Karpas-422 (cell line): ENCODE data around the gene E2F1. TPM values are rescaled to one million over a fixed set of nuclear protein-coding genes. Genes with fewer than 3 reads are reported as not detected.

Experiments
- DNase-seq: peaks from one replicate; pipeline ENCODE4 v3.0.0-alpha.2; 2015
- H2AFZ ChIP-seq: fragments of 200-600 bp; sonication (generic); 2 replicates; pipeline ENCODE4 v1.6.1; 2014; ENCODE audit warnings: antibody characterized with exemption, low read length, mixed read lengths
- H3K27ac ChIP-seq: fragments of 200-600 bp; sonication (generic); 2 replicates; pipeline ENCODE4 v1.5.1; 2014; ENCODE audit warnings: mild to moderate bottlenecking, low read length, moderate library complexity
- H3K27me3 ChIP-seq: fragments of 200-600 bp; sonication (generic); 2 replicates; pipeline ENCODE4 v1.6.1; 2014; ENCODE audit warnings: low read length, mixed read lengths
- H3K36me3 ChIP-seq: fragments of 200-600 bp; sonication (generic); 2 replicates; pipeline ENCODE4 v1.6.1; 2014; ENCODE audit warnings: low read length, mixed read lengths; ENCODE audit not compliant: insufficient read depth
- H3K4me1 ChIP-seq: fragments of 200-600 bp; sonication (generic); 2 replicates; pipeline ENCODE4 v1.6.1; 2014; ENCODE audit warnings: mild to moderate bottlenecking, low read length, mixed read lengths
- H3K4me2 ChIP-seq: fragments of 200-600 bp; sonication (generic); 2 replicates; pipeline ENCODE4 v1.6.1; 2014; ENCODE audit warnings: low read length, low read depth, mild to moderate bottlenecking; ENCODE audit not compliant: poor library complexity, severe bottlenecking
- H3K4me3 ChIP-seq: fragments of 200-600 bp; sonication (generic); 2 replicates; pipeline ENCODE4 v1.5.1; 2014; ENCODE audit warnings: mild to moderate bottlenecking, antibody characterized with exemption, low read length, mixed read lengths
- H3K79me2 ChIP-seq: fragments of 200-600 bp; sonication (generic); 2 replicates; pipeline ENCODE4 v1.6.1; 2014; ENCODE audit warnings: mild to moderate bottlenecking, low read length, mixed read lengths
- H3K9ac ChIP-seq: fragments of 200-600 bp; sonication (generic); 2 replicates; pipeline ENCODE4 v1.6.0; 2014; ENCODE audit warnings: low read length
- H3K9me2 ChIP-seq: fragments of 200-600 bp; sonication (generic), shearing (Covaris generic); replicated peaks from 2 replicates; pipeline ENCODE4 v1.6.0; 2014; ENCODE audit warnings: mild to moderate bottlenecking, low read length, moderate library complexity; ENCODE audit not compliant: insufficient read depth
- H3K9me3 ChIP-seq: fragments of 300-700, 200-600 bp; sonication (generic); 2 replicates; pipeline ENCODE4 v1.6.1; 2014; ENCODE audit warnings: low read length, mixed read lengths
- H4K20me1 ChIP-seq: fragments of 200-600 bp; sonication (generic); 2 replicates; pipeline ENCODE4 v1.6.1; 2014; ENCODE audit warnings: mild to moderate bottlenecking, antibody characterized with exemption, low read length, low read depth; ENCODE audit not compliant: insufficient read depth
- total RNA-seq: library from RNA; depleted of rRNA; stranded (reverse); fragments of >200 nt; shearing (Covaris generic); gene quantifications from 2 replicates; pipeline ENCODE4 v1.2.3, GENCODE V29; 2014; ENCODE audit warnings: low replicate concordance; rRNA removed

Gene E2F1
- total RNA-seq, result 19.2 and 37.2 TPM in 2 replicates

GRCh38 chr20:33686100-33686983 lies at the start of gene E2F1:
E2F1 (minus strand) TSS chr20:33686385; CDS start chr20:33686264, 121 bp downstream.
- peak; percentile 98 for DNase-seq
- Histone ChIP-seq H4K20me1 (peaks cover 14% of the 10 kb centered on the region; the same call in 1 of the 2 replicates), H3K9me2 (no peaks in the 10 kb centered on the region), H2AFZ (peak within 1 kb of the TSS; percentile 26; the same call in 1 of the 2 replicates), H3K4me1 (peaks cover 48% of the 10 kb centered on the region), H3K4me3 (peak within 1 kb of the TSS; percentile 73), H3K27ac (peak within 1 kb of the TSS; percentile 98), H3K79me2 (peaks cover 37% of the 10 kb centered on the region), H3K4me2 (peak within 1 kb of the TSS; percentile 91), H3K27me3 (no peaks in the 10 kb centered on the region), H3K36me3 (no peaks in the 10 kb centered on the region), H3K9ac (peak within 1 kb of the TSS; percentile 89), H3K9me3 (no peaks in the 10 kb centered on the region)

- no peaks in the 10 kb centered on the region for H4K20me1 ChIP-seq
- peak overlapping the region; percentile 75 for H3K9ac ChIP-seq
- no peaks in the 10 kb centered on the region; the same call in 1 of the 2 replicates for H3K36me3 ChIP-seq
- H3K4me2 ChIP-seq, result peak overlapping the region; percentile 82
- peak overlapping the region; percentile 42 for H3K4me3 ChIP-seq
- peak overlapping the region; percentile 95 for H3K27ac ChIP-seq
- H3K79me2 ChIP-seq, result no peaks in the 10 kb centered on the region
- H3K9me3 ChIP-seq, result peaks cover 14% of the 10 kb centered on the region
- peak; percentile 88 for DNase-seq
- peaks cover 31% of the 10 kb centered on the region for H3K4me1 ChIP-seq
- H3K9me2 ChIP-seq, result no peaks in the 10 kb centered on the region
- no peaks in the 10 kb centered on the region for H3K27me3 ChIP-seq
- H2AFZ ChIP-seq, result no peak overlapping the region
Measured at GRCh38 chr20:33733654-33734576, 47.7 kb upstream of the E2F1 start.

GRCh38 chr20:33732166-33732970 lies 46.2 kb upstream of the E2F1 start:
- peak overlapping the region; percentile 82 for H3K4me2 ChIP-seq
- no peaks in the 10 kb centered on the region for H4K20me1 ChIP-seq
- H3K36me3 ChIP-seq, result no peaks in the 10 kb centered on the region; the same call in 1 of the 2 replicates
- peak overlapping the region; percentile 10; the same call in 1 of the 2 replicates for H2AFZ ChIP-seq
- DNase-seq, result peak; percentile 96
- H3K79me2 ChIP-seq, result no peaks in the 10 kb centered on the region
- H3K9me3 ChIP-seq, result peaks cover 14% of the 10 kb centered on the region
- no peaks in the 10 kb centered on the region for H3K9me2 ChIP-seq
- peak overlapping the region; percentile 80 for H3K4me3 ChIP-seq
- peak overlapping the region; percentile 75 for H3K9ac ChIP-seq
- H3K4me1 ChIP-seq, result peaks cover 31% of the 10 kb centered on the region
- peak overlapping the region; percentile 95 for H3K27ac ChIP-seq
- H3K27me3 ChIP-seq, result no peaks in the 10 kb centered on the region

DNA sequence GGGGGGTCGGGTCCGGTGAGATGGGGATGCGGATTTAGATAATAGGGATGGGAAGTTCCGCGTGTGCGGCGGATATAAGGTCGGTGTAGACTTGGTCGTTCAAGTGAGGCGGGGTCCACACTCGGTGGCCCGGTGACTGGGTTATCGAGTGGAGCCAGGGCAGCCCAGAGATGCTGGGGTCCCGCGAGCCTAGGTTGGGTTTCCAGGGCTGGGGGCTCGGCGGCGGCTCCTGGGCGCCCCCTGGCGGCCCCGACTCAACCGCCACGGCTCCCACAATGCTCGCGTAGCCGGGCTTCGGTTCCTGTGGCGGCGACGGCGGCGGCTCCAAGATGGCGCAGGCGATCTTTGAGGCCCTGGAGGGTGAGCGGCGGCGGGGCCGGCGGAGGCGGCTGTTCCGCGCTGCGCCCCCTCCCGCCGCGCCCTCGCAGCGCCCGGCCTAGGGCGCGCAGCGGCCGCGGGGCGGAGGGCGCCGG lies 45.5 kb upstream of the E2F1 start, which contains the start of gene ZNF341:
Gene ZNF341 (plus strand): TSS at position 304 of the 473 bp plus-strand sequence. CDS start 26 bp downstream, at position 330.
- Histone ChIP-seq H4K20me1 (no peaks in the 10 kb centered on the region), H3K4me1 (peaks cover 31% of the 10 kb centered on the region), H3K79me2 (no peaks in the 10 kb centered on the region), H3K9ac (peak within 1 kb of the TSS; percentile 78), H3K36me3 (no peaks in the 10 kb centered on the region; the same call in 1 of the 2 replicates), H3K27ac (peak within 1 kb of the TSS; percentile 95), H3K9me2 (no peaks in the 10 kb centered on the region), H3K27me3 (no peaks in the 10 kb centered on the region), H3K4me2 (peak within 1 kb of the TSS; percentile 82), H3K4me3 (peak within 1 kb of the TSS; percentile 80), H3K9me3 (peaks cover 12% of the 10 kb centered on the region), H2AFZ (peak within 1 kb of the TSS; percentile 100)
- peak; percentile 96 for DNase-seq

DNA sequence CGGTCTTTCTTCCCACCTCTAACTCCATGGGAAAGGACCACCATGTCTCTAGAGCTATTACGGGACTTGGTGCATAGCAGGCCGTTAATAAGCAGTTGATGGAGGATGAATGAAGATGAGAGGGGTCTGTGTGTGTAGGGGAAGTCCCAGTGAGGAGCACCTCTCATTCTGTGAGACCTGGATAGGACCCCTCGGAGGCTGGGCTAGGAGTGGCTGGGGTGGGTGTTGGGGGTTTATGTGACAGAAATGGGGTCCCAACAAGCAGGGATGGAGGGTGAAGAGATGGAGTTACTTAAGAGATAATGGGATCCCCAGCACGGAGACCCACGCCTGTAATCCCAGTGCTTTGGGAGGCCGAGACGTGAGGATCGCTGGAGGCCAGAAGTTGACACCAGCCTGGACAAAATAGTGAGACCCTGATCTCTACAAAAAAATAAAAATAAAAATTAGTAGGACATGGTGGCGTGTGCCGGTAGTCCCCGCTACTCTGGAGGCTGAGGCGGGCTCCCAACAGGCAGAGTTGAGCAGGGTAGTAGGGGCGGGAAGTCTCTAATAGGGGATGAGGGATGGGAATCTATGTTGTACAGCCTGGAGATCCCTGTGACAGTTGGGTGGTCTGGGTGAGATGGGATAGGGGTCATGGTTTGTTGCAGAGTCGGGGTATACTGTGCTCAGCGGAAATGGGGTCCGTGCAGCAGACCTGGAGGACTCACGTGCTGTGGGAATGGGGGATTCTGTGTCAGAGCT lies 44.9 kb upstream of the E2F1 start:
- Histone ChIP-seq H3K27me3 (no peaks in the 10 kb centered on the region), H3K79me2 (no peaks in the 10 kb centered on the region), H3K9me2 (no peaks in the 10 kb centered on the region), H3K36me3 (no peaks in the 10 kb centered on the region), H3K4me1 (peaks cover 31% of the 10 kb centered on the region), H3K4me3 (peak overlapping the region; percentile 69), H3K4me2 (peak overlapping the region; percentile 81), H2AFZ (peak overlapping the region; percentile 100), H3K9ac (peak overlapping the region; percentile 78), H3K27ac (peak overlapping the region; percentile 64), H3K9me3 (peaks cover 6% of the 10 kb centered on the region; the same call in 1 of the 2 replicates), H4K20me1 (no peaks in the 10 kb centered on the region)
- DNase-seq, result no peak

DNA sequence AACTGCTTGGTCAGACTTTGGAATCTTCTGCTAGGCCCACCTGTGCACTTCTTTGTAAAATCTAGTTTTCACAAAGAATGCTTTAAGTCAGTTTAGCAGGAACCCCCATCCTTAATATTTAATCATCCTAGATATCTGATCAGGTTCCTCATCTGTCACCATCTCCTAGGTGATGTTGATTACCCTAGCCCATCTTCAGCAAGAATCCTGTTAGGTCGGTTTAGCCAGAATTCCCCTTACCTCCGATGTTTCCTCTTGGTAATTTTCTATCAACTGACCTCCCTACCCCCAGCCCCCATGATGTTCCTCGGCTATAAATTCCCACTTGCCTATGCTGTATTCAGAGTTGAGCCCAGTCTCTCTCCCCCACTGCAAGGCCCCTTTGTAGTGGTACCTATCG lies 42.9 kb upstream of the E2F1 start:
- Histone ChIP-seq H3K9me2 (no peaks in the 10 kb centered on the region), H3K4me2 (no peak overlapping the region), H3K36me3 (no peaks in the 10 kb centered on the region), H4K20me1 (no peaks in the 10 kb centered on the region), H3K9ac (no peak overlapping the region), H3K9me3 (no peaks in the 10 kb centered on the region), H3K4me3 (no peak overlapping the region), H3K4me1 (peaks cover 29% of the 10 kb centered on the region), H3K27me3 (no peaks in the 10 kb centered on the region), H3K27ac (no peak overlapping the region), H3K79me2 (no peaks in the 10 kb centered on the region), H2AFZ (no peak overlapping the region)
- DNase-seq, result no peak

DNA sequence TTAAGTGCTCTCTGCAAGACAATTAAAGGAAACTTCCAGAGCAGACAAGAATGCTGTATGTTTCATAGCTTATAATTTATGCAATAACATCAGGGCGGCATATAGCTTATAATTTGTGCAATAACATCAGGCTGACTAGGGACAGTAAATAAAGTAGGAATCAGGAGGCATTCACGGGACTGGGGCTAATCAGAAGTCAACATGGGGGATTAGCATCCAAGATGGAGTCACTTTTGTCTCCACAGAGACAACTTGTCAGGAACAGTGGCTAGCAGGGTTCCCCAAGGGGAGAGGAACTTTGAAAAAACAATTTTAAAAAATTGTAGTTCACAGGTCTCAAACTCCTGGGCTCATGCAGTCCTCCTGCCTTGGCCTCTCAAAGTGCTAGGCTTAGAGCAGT lies 42.3 kb upstream of the E2F1 start:
- no peak overlapping the region for H3K4me3 ChIP-seq
- H3K27ac ChIP-seq, result no peak overlapping the region
- no peak overlapping the region for H3K9ac ChIP-seq
- no peaks in the 10 kb centered on the region for H3K9me3 ChIP-seq
- H3K27me3 ChIP-seq, result no peaks in the 10 kb centered on the region
- H3K4me2 ChIP-seq, result no peak overlapping the region
- H3K9me2 ChIP-seq, result no peaks in the 10 kb centered on the region
- DNase-seq, result no peak
- no peaks in the 10 kb centered on the region for H3K79me2 ChIP-seq
- peaks cover 23% of the 10 kb centered on the region for H3K4me1 ChIP-seq
- no peak overlapping the region for H2AFZ ChIP-seq
- no peaks in the 10 kb centered on the region for H4K20me1 ChIP-seq
- no peaks in the 10 kb centered on the region for H3K36me3 ChIP-seq
